HUES6 (cell line): Measurements from ENCODE around the gene IRF9.
A peak's percentile ranks its signal among the peaks of the same experiment; 100 is the strongest.

Experiments used
- H3K27ac ChIP-seq: 2 replicates; pipeline ENCODE4 v1.7.0; 2013; ENCODE audit warnings: low read depth, mild to moderate bottlenecking, low read length, inconsistent platforms
- H3K27me3 ChIP-seq: 2 replicates; pipeline ENCODE4 v1.6.1; 2013; ENCODE audit warnings: low read length; ENCODE audit not compliant: control insufficient read depth, insufficient read depth
- H3K36me3 ChIP-seq: 2 replicates; pipeline ENCODE4 v1.6.1; 2013; ENCODE audit warnings: low read length; ENCODE audit not compliant: control insufficient read depth, insufficient read depth
- H3K4me1 ChIP-seq: 2 replicates; pipeline ENCODE4 v1.6.1; 2013; ENCODE audit warnings: low read length; ENCODE audit not compliant: control insufficient read depth, insufficient read depth
- H3K4me3 ChIP-seq: 2 replicates; pipeline ENCODE4 v1.5.1; 2013; ENCODE audit warnings: low read depth, low read length
- H3K9ac ChIP-seq: one replicate; pipeline ENCODE4 v1.6.1; 2013; ENCODE audit warnings: mild to moderate bottlenecking, low read length
- H3K9me3 ChIP-seq: 2 replicates; pipeline ENCODE4 v1.6.1; 2013; ENCODE audit warnings: low read depth, low read length; ENCODE audit not compliant: control insufficient read depth, insufficient read depth

IRF9 gene

GRCh38 chr14:24150993-24151392 is 10.1 kb upstream of the IRF9 start:
- H3K27me3 ChIP-seq: no peaks in the 10 kb centered on the region
- H3K9ac ChIP-seq: no peak overlapping the region
- no peaks in the 10 kb centered on the region for H3K9me3 ChIP-seq
- no peak overlapping the region for H3K27ac ChIP-seq
- H3K36me3 ChIP-seq: peaks cover 54% of the 10 kb centered on the region
- no peak overlapping the region for H3K4me3 ChIP-seq
- peaks cover 8% of the 10 kb centered on the region; the same call in 1 of the 2 replicates for H3K4me1 ChIP-seq

GRCh38 chr14:24151404-24152080 is 9.5 kb upstream of the IRF9 start:
- no peak overlapping the region for H3K27ac ChIP-seq
- no peak overlapping the region for H3K9ac ChIP-seq
- peaks cover 55% of the 10 kb centered on the region for H3K36me3 ChIP-seq
- H3K4me1 ChIP-seq: peaks cover 8% of the 10 kb centered on the region; the same call in 1 of the 2 replicates
- no peaks in the 10 kb centered on the region for H3K27me3 ChIP-seq
- no peak overlapping the region for H3K4me3 ChIP-seq
- H3K9me3 ChIP-seq: no peaks in the 10 kb centered on the region

- no peaks in the 10 kb centered on the region for H3K4me1 ChIP-seq
- H3K27ac ChIP-seq: no peak overlapping the region
- peaks cover 71% of the 10 kb centered on the region for H3K36me3 ChIP-seq
- H3K27me3 ChIP-seq: no peaks in the 10 kb centered on the region
- no peak overlapping the region for H3K4me3 ChIP-seq
- H3K9ac ChIP-seq: no peak overlapping the region
- no peaks in the 10 kb centered on the region for H3K9me3 ChIP-seq
These were observed 6.0 kb upstream of the IRF9 start for GRCh38 chr14:24155100-24155499.

GRCh38 chr14:24156840-24157239 is 4.2 kb upstream of the IRF9 start:
- no peaks in the 10 kb centered on the region for H3K27me3 ChIP-seq
- no peak overlapping the region for H3K9ac ChIP-seq
- H3K9me3 ChIP-seq: no peaks in the 10 kb centered on the region
- no peak overlapping the region for H3K4me3 ChIP-seq
- H3K36me3 ChIP-seq: peaks cover 61% of the 10 kb centered on the region
- no peak overlapping the region for H3K27ac ChIP-seq
- H3K4me1 ChIP-seq: peaks cover 11% of the 10 kb centered on the region

GRCh38 chr14:24157331-24157730 is 3.7 kb upstream of the IRF9 start:
- H3K36me3 ChIP-seq: peaks cover 60% of the 10 kb centered on the region
- H3K4me3 ChIP-seq: no peak overlapping the region
- H3K9ac ChIP-seq: no peak overlapping the region
- peaks cover 12% of the 10 kb centered on the region for H3K4me1 ChIP-seq
- no peaks in the 10 kb centered on the region for H3K9me3 ChIP-seq
- no peaks in the 10 kb centered on the region for H3K27me3 ChIP-seq
- no peak overlapping the region for H3K27ac ChIP-seq

GRCh38 chr14:24159777-24160498 is 1.1 kb upstream of the IRF9 start:
- H3K27me3 ChIP-seq: no peaks in the 10 kb centered on the region

GRCh38 chr14:24160499-24160849 is 591 bp upstream of the IRF9 start:
- Histone ChIP-seq H3K27me3 (no peaks in the 10 kb centered on the region), H3K27ac (no peak overlapping the region), H3K36me3 (peaks cover 69% of the 10 kb centered on the region), H3K9me3 (no peaks in the 10 kb centered on the region), H3K4me3 (no peak overlapping the region), H3K4me1 (peaks cover 12% of the 10 kb centered on the region), H3K9ac (no peak overlapping the region)

More at GRCh38 chr14:24159777-24160498, 1.1 kb upstream of the IRF9 start:
- Histone ChIP-seq H3K27ac (no peak overlapping the region), H3K9ac (no peak overlapping the region), H3K4me3 (no peak overlapping the region), H3K36me3 (peaks cover 69% of the 10 kb centered on the region), H3K9me3 (no peaks in the 10 kb centered on the region), H3K4me1 (peaks cover 12% of the 10 kb centered on the region)

- peak overlapping the region; percentile 58; the same call in 1 of the 2 replicates for H3K4me3 ChIP-seq
- H3K4me1 ChIP-seq: peaks cover 12% of the 10 kb centered on the region
- H3K36me3 ChIP-seq: peaks cover 69% of the 10 kb centered on the region
- H3K27me3 ChIP-seq: no peaks in the 10 kb centered on the region
- H3K27ac ChIP-seq: no peak overlapping the region
- peak overlapping the region; percentile 45 for H3K9ac ChIP-seq
- no peaks in the 10 kb centered on the region for H3K9me3 ChIP-seq
These were observed 1.0 kb downstream of the IRF9 start for GRCh38 chr14:24162093-24162492.

- Histone ChIP-seq H3K4me3 (no peak overlapping the region), H3K27me3 (no peaks in the 10 kb centered on the region), H3K27ac (no peak overlapping the region), H3K9ac (no peak overlapping the region), H3K9me3 (no peaks in the 10 kb centered on the region), H3K4me1 (peaks cover 12% of the 10 kb centered on the region), H3K36me3 (peaks cover 58% of the 10 kb centered on the region)
These were observed 3.5 kb downstream of the IRF9 start for GRCh38 chr14:24164518-24164991.

- Histone ChIP-seq H3K4me1 (peaks cover 9% of the 10 kb centered on the region), H3K9ac (no peak overlapping the region), H3K36me3 (peaks cover 46% of the 10 kb centered on the region), H3K9me3 (no peaks in the 10 kb centered on the region), H3K27ac (no peak overlapping the region), H3K27me3 (no peaks in the 10 kb centered on the region), H3K4me3 (no peak overlapping the region)
These were observed 4.7 kb downstream of the IRF9 start for GRCh38 chr14:24165785-24166184.

- H3K9ac ChIP-seq: no peak overlapping the region
These were observed 6.5 kb downstream of the IRF9 start for GRCh38 chr14:24167469-24168114.

More at GRCh38 chr14:24167469-24168114, 6.5 kb downstream of the IRF9 start:
- Histone ChIP-seq H3K4me3 (no peak overlapping the region), H3K9me3 (no peaks in the 10 kb centered on the region), H3K36me3 (peaks cover 42% of the 10 kb centered on the region), H3K27ac (no peak overlapping the region), H3K27me3 (no peaks in the 10 kb centered on the region), H3K4me1 (peaks cover 7% of the 10 kb centered on the region)
